Activated CD4-positive, alpha-beta T cell treated with anti-CD3 and anti-CD28 coated beads for 24 hours (primary cell): ENCODE data around the gene DNAJC7.
"Not testable (repeated sequence)": the region's sequence is repeated elsewhere in the genome, so short reads cannot be mapped to it uniquely, and the experiment has no call there.

Source experiments
- DNase-seq, 2 donors: peaks; one replicate each; pipeline ENCODE4 v3.0.0-alpha.2; 2020; ENCODE audit warnings: low read depth in 2 of 2

Gene DNAJC7

DNA sequence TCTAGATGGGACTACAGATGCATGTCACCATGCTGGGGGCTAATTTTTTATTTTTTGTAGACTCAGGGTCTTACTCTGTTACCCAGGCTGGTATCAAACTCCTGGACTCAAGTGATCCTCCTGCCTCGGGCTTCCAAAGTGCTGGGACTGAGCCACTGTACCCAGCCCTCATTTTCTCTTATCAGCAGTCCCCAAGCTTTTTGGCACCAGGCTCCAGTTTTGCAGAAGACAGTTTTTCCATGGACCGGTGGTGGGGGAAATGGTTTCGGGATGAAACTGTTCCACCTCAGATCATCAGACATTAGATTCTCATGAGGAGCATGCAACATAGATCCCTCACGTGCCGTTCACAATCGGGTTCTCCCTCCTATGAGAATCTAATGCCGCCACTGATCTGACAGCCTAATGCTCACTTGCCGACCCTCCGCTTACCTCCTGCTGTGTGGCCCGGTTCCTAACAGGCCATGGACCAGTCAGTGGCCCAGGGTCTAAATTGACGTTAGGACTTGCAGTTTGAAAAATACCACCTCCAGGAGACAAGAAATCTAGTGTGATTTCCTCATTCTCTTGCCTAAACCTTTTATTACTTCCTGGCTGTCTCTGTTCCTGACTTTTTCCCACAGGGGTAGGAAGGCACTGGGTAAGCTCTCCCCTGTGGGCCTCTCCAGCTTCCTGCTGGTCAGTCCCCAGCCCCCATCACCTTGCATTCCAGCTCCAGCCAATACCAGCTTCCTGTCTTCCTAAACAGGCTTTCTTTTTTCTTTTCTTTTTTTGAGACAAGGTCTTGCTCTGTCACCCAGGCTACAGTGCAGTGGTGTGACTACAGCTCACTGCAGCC, 60.0 kb downstream of the DNAJC7 start:
- no peak for DNase-seq

GRCh38 chr17:41956522-41956921, 60.7 kb downstream of the DNAJC7 start:
- DNase-seq = no peak

DNA sequence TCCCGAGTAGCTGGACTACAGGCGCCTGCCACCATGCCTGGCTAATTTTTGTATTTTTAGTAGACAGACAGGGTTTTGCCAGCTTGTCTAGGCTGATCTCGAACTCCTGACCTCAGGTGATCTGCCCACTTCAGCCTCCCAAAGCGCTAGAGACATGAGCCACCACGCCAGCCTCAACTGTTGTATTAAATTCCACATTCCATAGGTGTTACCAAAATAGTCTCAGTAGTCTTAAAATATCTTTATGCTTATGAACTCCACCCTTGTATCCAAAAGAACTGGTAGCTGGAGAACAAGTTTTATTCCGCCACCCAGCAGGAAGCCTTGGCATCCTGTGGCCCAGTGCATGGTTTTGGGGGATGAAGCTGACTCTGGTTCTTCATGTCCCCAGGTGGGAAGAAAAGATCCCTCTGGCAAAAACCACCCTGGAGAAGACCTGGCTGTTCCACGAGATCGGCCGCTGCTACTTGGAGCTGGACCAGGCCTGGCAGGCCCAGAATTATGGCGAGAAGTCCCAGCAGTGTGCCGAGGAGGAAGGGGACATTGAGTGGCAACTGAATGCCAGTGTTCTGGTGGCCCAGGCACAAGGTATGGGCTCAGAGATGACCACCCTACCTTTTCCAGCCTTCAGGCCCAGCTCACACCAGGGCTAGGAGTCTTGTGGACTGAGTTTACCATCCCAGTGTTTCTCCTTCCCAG, 68.3 kb downstream of the DNAJC7 start:
- DNase-seq = no peak

GRCh38 chr17:41944943-41945342, 72.3 kb downstream of the DNAJC7 start:
- no peak for DNase-seq

GRCh38 chr17:41943492-41943891, 73.7 kb downstream of the DNAJC7 start:
- DNase-seq = no peak

GRCh38 chr17:41942626-41943373, 74.4 kb downstream of the DNAJC7 start:
- no peak for DNase-seq

GRCh38 chr17:41941168-41941567, 76.1 kb downstream of the DNAJC7 start:
- DNase-seq = no peak

DNA sequence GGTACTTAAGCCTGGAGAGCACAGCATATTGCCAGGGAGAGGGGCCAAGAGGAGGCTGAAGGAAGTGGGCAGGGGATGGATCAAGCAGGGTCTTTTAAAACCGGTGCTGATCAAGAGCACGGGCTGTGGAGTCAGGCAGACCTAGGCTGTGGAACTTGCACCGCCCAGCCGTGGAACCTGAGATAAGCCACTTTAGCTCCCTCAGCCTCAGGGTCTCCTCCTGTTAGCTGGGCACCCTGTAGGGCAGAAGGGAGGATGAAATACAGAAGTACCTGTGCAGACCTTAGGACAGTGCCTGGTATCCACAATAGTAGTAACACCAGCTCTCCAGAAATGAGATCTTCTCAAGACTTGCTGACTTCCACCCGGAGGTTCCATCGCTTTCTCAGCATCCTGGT, 77.5 kb downstream of the DNAJC7 start:
- DNase-seq = no peak

DNA sequence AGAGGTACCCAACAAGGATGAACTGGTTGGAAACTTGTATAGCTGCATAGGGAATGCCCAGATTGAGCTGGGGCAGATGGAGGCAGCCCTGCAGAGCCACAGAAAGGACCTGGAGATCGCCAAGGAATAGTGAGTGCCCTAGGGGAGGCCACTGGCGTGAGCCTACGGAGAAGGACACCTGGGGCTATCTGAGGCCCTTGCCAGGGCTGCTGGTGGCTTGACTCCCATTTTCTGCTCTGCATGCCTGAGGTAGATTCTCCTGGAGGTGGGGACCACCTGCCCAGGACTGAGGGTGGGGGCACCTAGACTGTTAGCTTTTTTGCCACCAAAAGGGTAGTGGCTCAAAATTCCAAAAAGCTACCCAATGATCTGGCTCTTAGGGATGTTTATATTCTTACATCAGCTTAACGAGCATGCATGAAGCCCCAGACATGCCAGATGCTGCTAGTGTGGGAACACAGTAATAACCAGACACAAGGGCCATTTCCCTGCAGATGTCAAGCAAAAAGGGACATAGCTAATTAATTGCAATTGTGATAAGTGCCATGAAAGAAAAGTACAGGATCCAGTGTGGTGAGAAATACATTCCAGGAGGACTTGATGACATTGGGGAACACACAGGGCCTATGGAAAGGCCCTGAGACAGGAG, 78.1 kb downstream of the DNAJC7 start:
- no peak for DNase-seq

- DNase-seq = no peak
These were observed 79.0 kb downstream of the DNAJC7 start for GRCh38 chr17:41937970-41938954.

GRCh38 chr17:41935641-41936040, 81.6 kb downstream of the DNAJC7 start:
- DNase-seq = no peak

- no peak for DNase-seq
These were observed 84.3 kb downstream of the DNAJC7 start for GRCh38 chr17:41932816-41933389.

GRCh38 chr17:41931715-41932114, 85.5 kb downstream of the DNAJC7 start:
- DNase-seq = not testable (repeated sequence)

DNA sequence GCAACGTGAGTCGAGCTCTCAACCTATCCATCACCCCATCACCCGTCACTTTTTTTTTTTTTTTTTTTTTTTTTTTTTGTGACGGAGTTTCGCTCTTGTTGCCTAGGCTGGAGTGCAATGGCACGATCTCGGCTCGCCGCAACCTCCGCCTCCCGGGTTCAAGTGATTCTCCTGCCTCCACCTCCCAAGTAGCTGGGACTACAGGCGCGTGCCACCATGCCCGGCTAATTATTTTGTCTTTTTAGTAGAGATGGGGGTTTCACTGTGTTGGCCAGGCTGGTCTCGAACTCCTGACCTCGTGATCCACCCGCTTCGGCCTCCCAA, 86.4 kb downstream of the DNAJC7 start:
- DNase-seq = not testable (repeated sequence)

DNA sequence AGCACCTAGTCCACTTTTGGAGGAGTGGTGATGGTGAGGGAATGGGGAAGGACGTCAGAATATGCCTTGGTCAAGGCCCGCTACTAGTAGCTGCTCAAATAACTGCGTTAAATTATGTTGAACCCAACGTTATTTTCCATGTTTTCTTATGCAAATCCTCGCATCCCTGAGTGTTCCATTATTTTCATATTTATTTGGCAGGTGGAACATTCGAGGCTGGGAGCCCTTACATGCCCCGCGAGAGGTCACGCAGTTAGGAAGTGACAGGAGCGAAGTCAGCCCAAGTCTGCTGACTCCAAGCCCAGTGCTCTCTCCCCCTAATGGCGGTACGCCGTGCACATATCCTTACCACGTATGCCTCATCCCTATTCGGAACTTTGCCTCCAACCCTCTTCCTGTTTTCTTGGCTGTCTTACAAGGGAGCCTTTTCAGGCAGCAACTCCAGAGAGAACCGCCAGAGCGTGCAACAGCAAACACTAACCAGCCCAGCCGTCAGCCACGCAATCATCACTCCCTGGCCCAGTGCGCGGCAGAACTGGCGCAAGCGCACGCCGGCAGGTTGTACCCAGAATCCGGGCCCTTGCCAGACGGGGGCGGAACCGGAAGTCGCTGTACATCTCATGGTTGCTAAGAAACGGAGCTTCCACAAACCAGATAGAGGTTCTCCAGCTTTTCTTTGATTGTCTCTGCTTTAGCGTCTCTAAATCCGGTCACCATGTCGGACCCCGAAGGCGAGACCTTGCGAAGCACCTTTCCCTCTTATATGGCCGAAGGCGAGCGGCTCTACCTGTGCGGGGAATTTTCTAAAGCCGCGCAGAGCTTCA, 87.0 kb downstream of the DNAJC7 start, which contains the start of gene ODAD4:
ODAD4 (plus strand) TSS at position 609 of the 824 bp plus-strand sequence; CDS start at position 716, 107 bp downstream.
- DNase-seq = peak; percentile 91 to 94

- DNase-seq = no peak
These were observed 88.5 kb downstream of the DNAJC7 start for GRCh38 chr17:41928693-41929251.
